Mesothelial cell of epicardium (in vitro differentiated cells): Measurements from ENCODE around the gene NT5C2. TPM values are rescaled to one million over a fixed set of nuclear protein-coding genes. Genes with fewer than 3 reads are reported as not detected.

Experiments
- DNase-seq, 2 experiments: peaks; one replicate each; pipeline ENCODE4 v3.0.0; 2021; ENCODE audit warnings: low spot score in 2 of 2; ENCODE audit not compliant: unreplicated experiment in 2 of 2
- H3K27ac Mint-ChIP-seq: 2 replicates; pipeline ENCODE4 v1.8.0; 2021; ENCODE audit warnings: mixed read lengths
- H3K27me3 Mint-ChIP-seq: 2 replicates; pipeline ENCODE4 v1.8.0; 2021; ENCODE audit warnings: low read depth, mixed read lengths
- H3K36me3 Mint-ChIP-seq: 2 replicates; pipeline ENCODE4 v1.8.0; 2021; ENCODE audit warnings: mixed read lengths
- H3K4me1 Mint-ChIP-seq: 2 replicates; pipeline ENCODE4 v1.8.0; 2021; ENCODE audit warnings: mixed read lengths
- H3K4me3 Mint-ChIP-seq: 2 replicates; pipeline ENCODE4 v1.8.0; 2021; ENCODE audit warnings: mild to moderate bottlenecking, moderate library complexity, mixed read lengths
- H3K9me3 Mint-ChIP-seq: 2 replicates; pipeline ENCODE4 v1.8.0; 2021; ENCODE audit warnings: mixed read lengths
- CTCF ChIP-seq: fragments of 200-600 bp; sonication (generic); IDR thresholded peaks from one replicate; pipeline ENCODE4 v1.5.0; 2021; ENCODE audit warnings: antibody characterized with exemption; ENCODE audit not compliant: unreplicated experiment
- total RNA-seq: library from RNA; stranded (reverse); gene quantifications from 3 replicates; pipeline ENCODE4 v1.2.1, GENCODE V29; 2021

NT5C2 gene
- total RNA-seq, 1 donor from 2014 or later = 77.7 TPM

GRCh38 chr10:103100620-103101019 is 92.5 kb downstream of the NT5C2 start:
- H3K36me3 Mint-ChIP-seq = peaks cover 9% of the 10 kb centered on the region
- no peak overlapping the region for H3K4me3 Mint-ChIP-seq
- H3K9me3 Mint-ChIP-seq = no peaks in the 10 kb centered on the region
- no peaks in the 10 kb centered on the region for H3K4me1 Mint-ChIP-seq
- TF ChIP-seq CTCF = no peak
- H3K27ac Mint-ChIP-seq = no peak overlapping the region
- DNase-seq = no peak
- no peaks in the 10 kb centered on the region for H3K27me3 Mint-ChIP-seq

GRCh38 chr10:103098240-103098639 is 94.8 kb downstream of the NT5C2 start:
- no peak overlapping the region for H3K27ac Mint-ChIP-seq
- peaks cover 19% of the 10 kb centered on the region for H3K36me3 Mint-ChIP-seq
- H3K4me3 Mint-ChIP-seq = no peak overlapping the region
- DNase-seq = no peak
- no peaks in the 10 kb centered on the region for H3K4me1 Mint-ChIP-seq
- H3K9me3 Mint-ChIP-seq = no peaks in the 10 kb centered on the region
- no peak for TF ChIP-seq CTCF
- no peaks in the 10 kb centered on the region for H3K27me3 Mint-ChIP-seq

GRCh38 chr10:103096130-103096529 is 96.9 kb downstream of the NT5C2 start:
- no peaks in the 10 kb centered on the region for H3K27me3 Mint-ChIP-seq
- H3K4me1 Mint-ChIP-seq = no peaks in the 10 kb centered on the region
- peaks cover 35% of the 10 kb centered on the region for H3K36me3 Mint-ChIP-seq
- H3K9me3 Mint-ChIP-seq = no peaks in the 10 kb centered on the region
- TF ChIP-seq CTCF = no peak
- H3K27ac Mint-ChIP-seq = no peak overlapping the region
- DNase-seq = no peak
- no peak overlapping the region for H3K4me3 Mint-ChIP-seq

- TF ChIP-seq CTCF = no peak
- H3K4me1 Mint-ChIP-seq = no peaks in the 10 kb centered on the region
- no peak for DNase-seq
- no peak overlapping the region for H3K4me3 Mint-ChIP-seq
- no peaks in the 10 kb centered on the region for H3K9me3 Mint-ChIP-seq
- H3K27me3 Mint-ChIP-seq = no peaks in the 10 kb centered on the region
- H3K36me3 Mint-ChIP-seq = peaks cover 43% of the 10 kb centered on the region
- no peak overlapping the region for H3K27ac Mint-ChIP-seq
Measured at GRCh38 chr10:103095005-103095404, 98.1 kb downstream of the NT5C2 start.

GRCh38 chr10:103090911-103091310 is 102.2 kb downstream of the NT5C2 start:
- no peak overlapping the region for H3K4me3 Mint-ChIP-seq
- H3K4me1 Mint-ChIP-seq = no peaks in the 10 kb centered on the region
- H3K9me3 Mint-ChIP-seq = no peaks in the 10 kb centered on the region
- H3K27ac Mint-ChIP-seq = no peak overlapping the region
- no peaks in the 10 kb centered on the region for H3K27me3 Mint-ChIP-seq
- peaks cover 52% of the 10 kb centered on the region for H3K36me3 Mint-ChIP-seq
- DNase-seq = no peak
- TF ChIP-seq CTCF = no peak

GRCh38 chr10:103089493-103089892 is 103.6 kb downstream of the NT5C2 start:
- no peaks in the 10 kb centered on the region for H3K9me3 Mint-ChIP-seq
- H3K4me1 Mint-ChIP-seq = no peaks in the 10 kb centered on the region
- H3K36me3 Mint-ChIP-seq = peaks cover 56% of the 10 kb centered on the region
- no peak for TF ChIP-seq CTCF
- H3K27ac Mint-ChIP-seq = no peak overlapping the region
- H3K4me3 Mint-ChIP-seq = no peak overlapping the region
- no peak for DNase-seq
- no peaks in the 10 kb centered on the region for H3K27me3 Mint-ChIP-seq
